CD4-positive, alpha-beta T cell treated with Interleukin-17A for 4 hours (primary cell): Measurements from ENCODE around the gene SAMD14.

ENCODE experiments used
- DNase-seq: peaks from one replicate; pipeline ENCODE4 v3.0.0-alpha.2; 2020; ENCODE audit warnings: mixed read lengths

The SAMD14 gene

DNA sequence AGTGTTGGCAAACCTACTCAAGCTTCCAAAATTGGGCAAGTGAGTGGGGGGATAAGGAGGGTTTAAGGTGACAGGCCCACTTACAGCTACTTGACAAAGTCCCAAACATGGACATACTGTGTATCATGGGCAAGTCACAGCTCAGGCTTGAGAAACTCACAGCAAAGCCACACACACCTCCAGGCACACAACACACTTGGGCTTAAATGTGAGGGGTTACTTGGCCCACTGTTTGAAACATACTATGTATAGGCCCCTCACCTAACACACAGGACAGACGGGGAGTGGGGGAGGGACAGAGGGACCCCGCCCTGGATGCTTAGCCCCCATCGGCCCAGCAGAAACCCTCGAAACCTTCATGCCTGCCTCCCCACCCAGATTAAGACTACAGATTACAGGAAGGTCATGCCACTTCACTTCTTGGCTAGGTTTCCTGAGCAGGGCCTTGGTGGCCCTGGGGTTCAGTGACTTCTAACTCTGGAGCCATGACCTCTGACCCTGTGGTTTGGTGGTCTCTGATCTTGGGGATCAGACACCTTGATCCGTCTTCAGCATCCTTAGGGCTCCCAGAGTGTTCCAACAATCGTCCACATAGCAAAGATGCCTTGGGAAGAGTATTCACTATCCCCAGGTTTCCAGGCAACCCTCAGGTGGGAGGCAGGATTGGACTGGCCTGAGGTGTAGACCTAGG is 2.3 kb upstream of the SAMD14 start:
- no peak for DNase-seq

DNA sequence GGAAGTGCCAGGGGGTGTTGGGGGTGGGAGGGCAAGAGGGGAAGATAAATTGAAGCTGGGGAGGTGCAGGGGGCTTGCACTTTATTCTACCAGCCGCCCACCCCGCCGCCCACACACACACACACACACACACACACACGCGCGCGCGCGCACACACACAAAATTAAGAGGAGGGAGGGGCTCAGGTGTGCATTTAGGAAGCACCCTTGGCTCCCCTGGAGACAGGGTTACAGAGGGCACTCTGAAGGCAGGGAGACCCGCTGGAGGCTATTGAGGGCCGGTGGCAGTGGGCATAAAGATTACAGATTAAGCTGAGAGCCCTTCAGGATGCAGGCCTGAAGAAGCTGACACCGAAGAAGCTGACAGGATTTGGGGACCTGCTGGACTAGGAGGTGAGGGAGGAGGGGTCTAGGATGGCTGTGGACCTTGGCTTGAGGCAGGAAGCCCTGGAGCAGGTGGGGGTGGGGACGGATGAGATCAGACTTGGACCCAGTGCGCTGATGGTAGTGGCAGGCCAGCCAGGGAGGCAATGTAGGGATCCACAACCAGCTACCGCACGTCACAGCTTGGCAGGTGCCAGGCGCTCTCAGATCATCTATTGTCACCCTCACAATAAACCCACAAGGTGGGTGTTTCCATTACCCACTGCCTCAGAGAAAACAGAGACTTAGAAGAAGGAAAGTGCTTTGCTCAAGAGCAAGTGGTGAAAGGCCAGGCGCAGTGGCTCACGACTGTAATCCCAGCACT is 772 bp upstream of the SAMD14 start:
- no peak for DNase-seq

DNA sequence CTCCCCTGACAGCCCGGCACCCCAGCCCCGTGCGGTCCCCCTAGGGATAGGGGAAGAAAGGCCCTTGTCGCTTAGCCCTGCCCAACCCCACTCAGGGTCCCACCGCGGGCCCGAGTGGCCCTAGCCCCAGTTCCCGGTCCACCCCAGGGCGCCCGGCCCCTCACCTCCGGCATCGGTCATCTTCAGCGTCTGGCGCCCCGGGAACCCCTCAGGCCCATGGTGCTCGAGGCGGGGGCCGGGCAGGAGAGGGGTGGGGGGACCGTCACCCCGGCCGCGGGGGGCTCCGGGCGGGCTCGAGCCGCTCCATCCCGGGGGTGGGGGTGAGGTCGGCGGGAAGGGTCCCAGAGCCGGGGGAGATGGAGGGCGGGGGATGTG is 620 bp downstream of the SAMD14 start:
- no peak for DNase-seq

DNA sequence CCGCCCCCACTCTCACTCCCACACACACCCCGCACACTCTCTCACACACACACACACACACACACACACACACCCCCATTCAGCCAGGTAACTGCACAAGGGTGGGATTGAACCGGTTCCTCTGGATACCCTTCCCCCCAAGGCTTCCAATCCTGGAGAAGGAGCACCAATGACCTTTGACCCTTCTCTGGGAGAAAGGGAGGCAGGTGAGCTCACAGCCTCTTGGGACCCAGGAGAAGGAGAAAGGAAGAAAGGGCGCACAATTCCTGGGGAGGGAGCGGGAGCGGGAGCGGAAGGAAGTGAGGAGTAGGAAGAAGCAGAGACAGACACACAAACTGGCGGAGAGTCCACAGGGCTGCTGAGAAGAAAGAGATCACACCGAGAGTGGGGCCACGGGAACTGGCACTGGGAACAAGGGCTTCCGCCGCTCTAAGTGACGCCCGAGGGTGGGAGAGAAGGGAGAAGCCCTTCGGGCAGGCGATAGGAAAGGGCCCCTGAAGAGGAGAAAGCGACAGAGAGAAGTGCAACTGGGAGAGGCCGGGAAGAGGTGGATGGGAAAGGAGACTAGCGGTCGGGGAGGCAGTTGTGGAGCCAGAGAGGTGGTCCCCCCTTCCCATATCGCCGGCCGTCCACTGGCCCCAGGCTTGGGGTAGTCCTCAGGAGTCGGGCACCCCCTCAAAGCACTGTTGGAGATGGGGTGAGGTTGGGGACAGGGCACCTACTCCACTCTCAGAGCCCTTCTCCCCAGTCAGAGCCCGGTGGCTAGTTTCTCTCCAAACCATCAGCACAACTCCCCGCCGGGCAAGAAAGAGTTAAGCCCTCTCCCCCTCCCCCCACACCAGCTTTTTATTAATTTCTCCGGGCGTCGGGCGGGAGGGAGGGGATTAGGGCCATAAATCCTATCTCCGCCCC is 1.3 kb downstream of the SAMD14 start:
- no peak for DNase-seq

DNA sequence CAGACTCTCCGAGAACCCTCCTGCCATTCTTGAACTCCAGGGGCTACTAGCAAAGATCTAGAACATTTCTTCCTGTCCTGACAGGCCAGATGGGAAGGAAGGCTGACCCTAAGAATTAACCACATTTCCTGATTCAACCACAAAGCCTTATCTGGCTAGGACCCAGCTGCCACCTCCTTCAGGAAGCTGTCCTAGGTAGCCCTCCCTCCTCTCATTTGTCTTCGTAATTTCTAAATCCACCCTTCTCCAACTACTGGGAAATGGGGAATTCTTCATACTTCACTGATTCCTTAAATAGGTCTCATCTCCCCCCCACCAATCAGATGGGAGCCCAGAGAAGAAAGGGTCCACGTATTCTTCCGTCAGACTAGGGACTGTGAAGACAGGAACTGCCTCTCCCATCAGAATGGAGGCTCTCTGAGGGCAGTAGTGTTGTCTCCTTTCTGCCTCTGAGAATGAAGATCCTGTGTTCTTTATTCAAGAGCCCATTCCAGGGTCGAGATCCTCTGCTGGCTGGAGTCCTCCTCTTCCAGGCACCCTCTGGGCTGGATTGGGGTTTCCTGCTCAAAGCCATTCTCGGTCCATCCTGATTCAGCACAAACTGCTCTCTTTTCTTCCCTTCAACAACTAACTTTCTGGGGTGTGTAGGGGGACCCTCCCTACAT is 2.1 kb downstream of the SAMD14 start:
- no peak for DNase-seq

DNA sequence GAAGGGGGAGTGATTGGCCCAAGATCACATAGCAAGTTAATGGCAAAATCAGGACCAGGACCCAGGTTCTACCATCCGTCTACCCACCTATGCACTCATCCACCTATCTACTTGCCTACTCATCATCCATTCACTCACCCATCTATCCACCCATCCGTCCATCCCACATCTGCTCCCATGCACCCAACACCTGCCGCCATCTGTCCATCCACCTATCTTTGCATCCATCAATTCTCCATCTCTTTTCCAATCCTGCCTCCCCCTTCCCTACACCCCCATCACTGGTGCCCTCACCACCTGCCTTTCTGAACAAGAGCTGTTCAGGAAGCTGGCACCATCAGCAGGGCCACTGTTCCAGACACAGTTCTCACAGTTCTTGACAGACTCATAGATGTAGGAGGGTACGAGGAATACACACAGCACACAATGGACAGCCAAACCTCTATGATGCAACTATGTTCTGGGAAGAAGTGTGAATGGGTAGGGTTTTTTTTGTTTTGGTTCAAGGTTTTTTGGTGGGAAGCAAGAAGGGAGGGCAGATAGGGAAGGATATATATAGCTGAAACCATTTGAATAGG is 4.5 kb downstream of the SAMD14 start:
- DNase-seq: no peak

DNA sequence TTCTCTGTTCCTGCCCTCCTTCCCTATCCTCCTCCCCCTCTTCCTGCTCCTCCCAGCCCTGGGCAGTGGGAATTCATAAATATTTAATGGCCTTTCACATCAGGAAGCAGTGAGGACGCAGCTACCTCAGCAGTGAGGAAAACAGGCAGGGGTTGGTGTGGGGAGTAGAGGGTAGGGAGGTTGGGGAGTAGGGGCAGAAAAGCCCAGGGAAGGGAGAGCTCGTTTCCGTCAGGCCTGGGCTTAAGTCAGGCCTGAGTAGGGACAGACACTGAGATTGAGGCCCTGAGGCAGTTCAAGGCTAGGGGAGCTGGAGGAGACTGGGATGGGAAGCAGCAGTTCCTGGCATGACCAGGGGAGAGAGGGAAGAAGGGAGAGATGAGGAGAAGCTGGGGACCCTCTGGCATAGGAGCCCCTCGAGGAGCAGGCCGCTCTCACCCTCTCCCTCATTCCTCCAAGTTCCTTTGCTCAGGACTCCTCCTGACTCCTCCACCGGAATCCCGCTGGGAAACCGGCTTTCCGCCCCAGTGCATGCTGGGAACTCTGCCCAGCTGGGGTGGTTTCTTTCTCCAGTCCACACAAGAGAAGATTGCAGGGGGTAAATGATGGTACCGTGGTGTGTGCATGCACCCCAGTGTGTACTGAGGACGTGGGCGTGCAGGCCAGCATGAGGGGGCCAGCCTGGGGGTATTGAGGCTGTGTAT is 6.2 kb downstream of the SAMD14 start:
- DNase-seq: no peak

DNA sequence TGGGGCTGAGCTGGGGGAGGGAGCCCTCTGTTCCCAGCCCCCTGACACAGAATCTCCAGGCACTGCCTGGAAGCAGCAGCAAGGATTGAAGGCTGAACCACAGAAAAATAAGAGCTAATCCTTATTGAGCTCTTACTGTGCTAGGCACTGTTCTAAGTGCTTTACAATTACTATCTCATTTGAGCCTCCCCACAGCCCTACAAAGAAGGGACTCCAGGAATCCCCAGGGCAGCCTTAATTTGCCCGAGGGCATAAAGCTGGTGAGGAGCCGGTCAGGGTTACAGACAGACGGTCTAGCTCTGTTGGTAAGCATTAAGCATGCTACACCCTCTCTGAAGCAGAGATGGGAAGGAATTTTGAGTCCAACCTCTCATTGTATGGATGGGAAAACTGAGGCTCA is 7.0 kb downstream of the SAMD14 start:
- no peak for DNase-seq

DNA sequence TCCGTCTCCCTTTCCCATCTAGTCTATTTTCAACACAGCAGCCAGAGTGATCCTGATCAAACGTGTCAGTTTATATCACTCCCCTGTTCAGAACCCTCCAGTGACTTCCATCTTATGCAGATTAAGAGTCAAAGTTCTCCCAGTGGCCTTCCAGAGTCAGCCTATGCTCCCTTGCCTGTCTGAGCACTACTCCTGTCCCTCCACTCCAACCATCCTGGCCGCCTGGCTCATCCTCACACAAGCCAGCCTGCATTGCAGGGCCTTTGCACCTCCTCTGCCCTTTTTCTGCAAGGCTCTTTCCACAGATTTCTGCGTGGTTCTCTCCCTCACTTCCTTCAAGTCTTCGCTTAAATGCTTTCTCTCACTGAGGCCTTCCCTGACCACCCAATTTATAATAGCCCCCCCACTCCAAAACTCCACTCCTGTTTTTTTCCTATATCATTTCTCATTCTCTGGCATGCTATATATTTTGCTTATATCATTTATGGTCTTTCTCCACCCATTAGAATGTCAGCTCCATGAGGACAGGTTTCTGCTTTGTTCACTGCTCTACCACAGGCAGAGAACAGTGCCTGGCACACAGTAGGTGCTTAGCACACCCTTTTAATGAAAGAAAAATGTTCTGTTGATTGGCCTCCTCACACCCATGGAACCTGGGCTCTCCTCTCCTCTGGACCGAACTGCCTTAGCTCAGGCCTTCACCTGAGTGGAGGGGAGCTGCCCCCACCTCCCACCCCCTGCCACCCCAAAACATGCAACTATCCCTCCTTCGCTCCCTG is 9.3 kb downstream of the SAMD14 start:
- no peak for DNase-seq

DNA sequence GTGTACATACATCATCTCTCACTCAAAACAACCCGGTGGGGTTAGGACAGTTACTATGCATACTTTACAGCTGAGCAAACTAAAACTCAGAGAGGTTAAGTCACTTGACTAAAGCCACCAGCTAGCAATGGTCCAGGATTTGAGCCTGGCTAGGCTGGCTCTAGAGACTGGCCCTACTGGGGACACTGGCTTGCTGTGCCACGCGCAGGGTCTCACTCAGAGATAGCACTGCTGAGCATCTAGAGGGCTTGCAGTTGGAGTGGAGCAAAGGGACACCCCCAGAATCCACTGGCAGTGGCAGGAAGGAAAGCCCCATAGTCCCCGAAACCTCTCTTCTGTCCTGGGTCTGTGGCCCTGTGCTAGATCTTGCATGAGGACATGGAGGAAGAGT is 11.1 kb downstream of the SAMD14 start:
- DNase-seq: no peak

DNA sequence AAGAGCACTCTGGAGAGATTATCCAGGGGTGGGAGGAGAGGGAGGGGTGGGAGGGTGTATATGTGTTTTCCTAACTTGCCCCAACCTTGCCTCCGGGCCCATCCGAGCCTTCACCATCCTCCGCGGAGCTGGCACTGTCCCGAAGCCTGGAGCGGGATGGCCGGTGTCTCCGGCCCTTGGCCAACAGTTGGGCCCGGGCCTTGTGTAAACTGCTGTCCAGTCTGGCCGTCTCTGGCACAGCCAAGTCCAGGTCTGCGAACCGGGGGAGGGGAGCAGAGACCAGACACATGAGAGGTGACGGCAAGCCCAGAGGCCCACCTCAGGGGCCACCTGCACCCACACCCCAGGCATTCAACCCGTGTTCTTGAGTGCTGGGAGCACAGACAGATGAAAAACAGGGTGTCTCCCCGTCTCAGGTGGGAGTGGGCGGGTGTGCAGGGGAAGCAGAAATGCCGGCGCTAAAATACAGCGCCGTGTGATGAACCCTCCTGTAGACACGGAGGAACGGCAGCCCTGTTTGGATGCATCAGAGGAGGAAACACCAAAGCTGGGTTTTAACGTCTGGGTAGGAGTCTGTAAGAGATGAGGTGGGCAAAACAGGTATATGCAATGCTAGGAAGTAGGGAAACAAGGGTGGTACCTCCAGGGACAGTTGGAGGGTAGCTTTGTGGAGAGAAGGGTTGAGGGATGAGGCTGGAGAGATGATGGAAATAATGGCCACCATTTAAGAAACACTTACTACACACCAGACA is 11.7 kb downstream of the SAMD14 start:
- no peak for DNase-seq

DNA sequence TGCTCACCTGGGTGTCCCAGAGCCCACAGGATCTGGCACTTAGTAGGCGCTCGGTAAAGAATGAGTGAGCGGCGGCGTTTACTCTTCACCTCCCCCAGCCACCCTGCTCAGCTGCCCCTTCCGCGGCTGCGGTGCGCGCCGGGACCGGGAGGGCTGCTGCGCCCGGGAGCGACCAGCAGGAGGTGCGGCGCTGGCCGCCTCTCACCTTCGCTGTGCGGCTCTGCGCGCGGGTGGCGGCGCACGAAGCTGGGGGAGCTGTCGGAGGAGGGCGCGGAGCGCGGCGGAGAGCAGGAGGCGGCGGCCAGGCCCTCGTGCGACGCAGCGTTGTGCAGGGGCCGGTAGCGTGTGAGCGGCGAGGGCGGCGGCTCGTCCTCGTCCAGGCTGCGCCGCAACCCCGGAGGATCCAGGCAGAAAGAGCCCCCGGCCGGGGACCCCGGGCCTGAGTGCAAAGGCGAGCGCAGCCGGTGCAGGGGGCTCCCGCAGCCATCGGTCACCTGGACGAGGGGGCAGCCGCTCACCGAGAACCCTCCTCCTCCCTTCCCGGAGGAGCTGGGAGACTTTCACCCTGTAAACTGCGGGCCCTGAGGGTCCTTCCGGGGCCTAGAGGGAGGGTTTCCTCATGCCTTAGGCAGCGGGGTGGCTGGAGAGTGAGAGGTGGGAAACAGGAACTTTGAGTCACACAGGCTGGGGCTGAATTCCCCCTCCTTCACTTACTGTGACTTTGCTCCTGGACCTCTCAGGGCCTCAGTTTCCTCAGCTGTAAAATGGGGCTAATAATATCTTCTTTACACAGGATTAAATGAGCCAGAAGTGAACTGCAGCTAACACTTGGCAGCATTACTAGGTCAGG is 12.5 kb downstream of the SAMD14 start:
- DNase-seq: peak; percentile 72

DNA sequence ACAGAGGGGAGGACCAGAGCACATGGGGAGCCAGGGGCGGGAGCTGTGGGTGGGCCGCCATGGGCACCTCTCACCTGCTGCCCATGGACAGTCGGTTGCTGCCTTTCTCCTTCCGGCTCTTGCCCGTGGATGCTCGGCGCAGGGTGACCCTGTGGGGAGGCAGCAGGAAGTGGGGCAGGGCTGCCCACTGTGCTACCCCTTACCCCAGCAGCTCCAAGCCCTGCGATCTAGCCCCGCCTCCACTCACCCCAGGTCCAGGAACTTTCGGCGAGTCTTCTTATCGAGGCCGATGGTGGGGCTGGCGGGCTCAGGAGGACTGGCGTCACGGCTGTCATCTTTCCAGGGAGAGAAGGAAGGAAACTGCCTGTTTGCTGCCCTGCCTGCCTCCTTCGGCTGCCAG is 14.2 kb downstream of the SAMD14 start:
- no peak for DNase-seq

DNA sequence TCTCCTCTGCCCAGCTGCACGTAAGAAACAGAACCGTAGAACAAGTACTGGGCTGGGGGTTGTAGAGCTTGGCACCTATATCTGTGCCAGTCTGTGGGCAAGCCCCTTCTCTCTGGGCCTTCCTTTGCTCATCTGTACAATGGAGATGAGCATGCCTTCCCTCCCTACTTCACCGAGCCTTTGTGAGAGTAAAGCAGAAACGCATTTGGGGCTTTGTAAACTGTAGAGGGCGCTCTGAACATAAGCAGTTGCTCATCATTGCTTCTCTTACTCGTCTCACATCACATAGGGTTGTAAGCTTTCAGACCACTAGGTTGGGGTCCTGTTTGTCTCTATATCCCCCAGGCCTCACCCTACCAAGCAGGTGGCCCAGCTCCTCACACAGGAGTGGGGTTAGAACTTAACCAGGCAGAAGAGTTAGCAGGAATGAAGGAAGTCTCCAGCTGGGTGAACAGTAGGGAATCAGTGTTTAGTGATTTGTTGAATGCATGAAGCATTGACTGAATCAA is 15.1 kb downstream of the SAMD14 start:
- DNase-seq: peak; percentile 45

DNA sequence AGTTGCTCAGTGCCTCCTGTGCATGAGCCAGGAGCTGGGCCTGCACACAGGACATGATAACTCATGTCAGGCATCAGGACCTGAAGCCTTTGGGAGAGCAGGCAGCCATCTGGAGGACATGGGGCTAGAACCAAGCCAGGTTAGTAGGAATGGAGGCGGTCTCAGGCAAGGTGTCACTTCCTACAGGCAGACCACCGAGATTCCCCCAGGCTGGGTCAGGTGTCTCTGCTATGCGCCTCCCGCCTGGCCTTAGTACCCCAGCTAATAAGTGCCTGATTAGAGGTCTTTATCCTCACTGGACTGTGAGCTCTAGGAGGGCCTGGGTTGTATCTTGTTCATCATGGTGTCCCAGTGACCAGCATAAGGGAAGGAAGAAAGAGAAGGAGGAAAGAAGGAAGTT is 15.6 kb downstream of the SAMD14 start:
- no peak for DNase-seq

DNA sequence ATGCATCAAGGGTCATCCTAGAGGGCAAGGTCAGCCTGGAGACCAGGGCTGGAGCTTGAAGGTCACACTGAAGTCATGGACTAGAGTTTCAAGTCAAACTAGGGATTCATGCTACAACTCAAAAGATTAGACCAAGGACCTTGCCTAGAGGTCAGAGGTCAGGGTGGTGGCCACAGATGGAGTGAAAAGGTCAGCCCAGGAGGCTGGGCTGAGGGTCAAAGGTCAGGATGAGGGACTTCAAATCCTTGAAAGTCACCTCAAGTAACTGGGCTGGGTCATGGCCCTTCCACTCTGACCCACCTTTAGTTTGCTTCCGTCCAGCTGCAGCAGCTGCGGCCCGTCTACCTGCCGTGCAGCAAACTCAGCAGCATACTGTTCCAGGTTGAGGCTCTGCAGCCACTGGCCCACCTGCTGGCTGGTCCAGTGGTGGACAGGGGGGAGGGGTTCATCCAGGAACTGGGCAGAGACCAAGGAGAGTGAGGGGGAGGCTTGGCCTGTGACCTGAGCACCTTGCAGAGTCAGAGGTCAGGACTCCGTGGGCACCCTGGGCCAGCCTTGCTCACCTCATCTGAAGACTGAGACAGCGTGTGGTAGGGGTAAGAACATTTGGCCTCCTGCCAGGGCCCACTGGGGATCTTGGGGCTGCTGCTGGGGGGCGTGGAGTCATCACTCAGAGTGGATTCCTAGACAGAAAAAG is 16.2 kb downstream of the SAMD14 start:
- no peak for DNase-seq

DNA sequence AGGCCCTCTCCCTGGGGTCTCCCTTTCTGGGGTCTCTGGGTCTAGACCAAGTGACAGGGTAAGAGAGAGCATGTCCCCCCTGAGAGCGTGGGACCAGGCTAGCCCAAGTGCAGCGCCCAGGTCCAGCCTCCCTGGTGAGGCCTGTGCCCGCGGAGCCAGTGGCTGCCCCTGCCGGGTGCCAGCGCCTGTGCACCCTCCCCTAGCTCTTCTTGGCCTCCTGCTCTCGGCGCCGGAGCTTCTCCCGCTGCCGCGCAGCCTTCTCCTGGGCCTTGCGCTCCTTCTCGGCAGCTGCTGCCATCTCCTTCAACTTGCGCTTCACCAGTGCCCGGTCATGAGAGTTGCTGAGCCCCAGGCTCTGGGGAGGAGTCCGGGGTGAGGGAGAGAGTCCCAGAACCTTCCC is 17.3 kb downstream of the SAMD14 start:
- no peak for DNase-seq
